ENCODE measurements around the gene STK16.

Gene STK16

GRCh38 chr2:219243291-219243761 lies 2.0 kb upstream of the STK16 start:
- Mint-ChIP-seq H3K4me3 (peak overlapping the region; percentile 83), H3K27me3 (no peaks in the 10 kb centered on the region), H3K4me1 (ENCODE audit: low read depth) (peaks cover 45% of the 10 kb centered on the region), H3K9me3 (no peaks in the 10 kb centered on the region), H3K27ac (peak overlapping the region; percentile 69), H3K36me3 (ENCODE audit: low read depth) (peaks cover 60% of the 10 kb centered on the region)
- intact Hi-C loops (cut with micrococcal nuclease) = no loop called here

GRCh38 chr2:219244789-219245147 lies 511 bp upstream of the STK16 start:
- H3K27me3 Mint-ChIP-seq = no peaks in the 10 kb centered on the region
- H3K9me3 Mint-ChIP-seq = no peaks in the 10 kb centered on the region
- H3K4me1 Mint-ChIP-seq (ENCODE audit: low read depth) = peaks cover 59% of the 10 kb centered on the region
- intact Hi-C loops (cut with micrococcal nuclease) = loop anchor here (1.0 to 2.0 kb wide), 2 partner anchors 16 to 38 kb away; partner anchors contain the start of genes ANKZF1, ATG9A and ZFAND2B
- peaks cover 60% of the 10 kb centered on the region for H3K36me3 Mint-ChIP-seq (ENCODE audit: low read depth)
- peak overlapping the region; percentile 85 for H3K4me3 Mint-ChIP-seq
- H3K27ac Mint-ChIP-seq = peak overlapping the region; percentile 90

GRCh38 chr2:219245899-219246230 lies 586 bp downstream of the STK16 start:
- Mint-ChIP-seq H3K27ac (peak overlapping the region; percentile 90), H3K4me3 (peak overlapping the region; percentile 85), H3K36me3 (ENCODE audit: low read depth) (peaks cover 60% of the 10 kb centered on the region), H3K27me3 (no peaks in the 10 kb centered on the region), H3K4me1 (ENCODE audit: low read depth) (peaks cover 70% of the 10 kb centered on the region), H3K9me3 (no peaks in the 10 kb centered on the region)
- intact Hi-C loops (cut with micrococcal nuclease) = loop anchor here (1.0 to 2.0 kb wide), 2 partner anchors 17 to 40 kb away; partner anchors contain the start of genes ANKZF1, ATG9A and ZFAND2B

- H3K9me3 Mint-ChIP-seq = no peaks in the 10 kb centered on the region
- peaks cover 77% of the 10 kb centered on the region for H3K4me1 Mint-ChIP-seq (ENCODE audit: low read depth)
- intact Hi-C loops (cut with micrococcal nuclease) = no loop called here
- H3K36me3 Mint-ChIP-seq (ENCODE audit: low read depth) = peaks cover 60% of the 10 kb centered on the region
- H3K27ac Mint-ChIP-seq = no peak overlapping the region
- H3K4me3 Mint-ChIP-seq = no peak overlapping the region
- no peaks in the 10 kb centered on the region for H3K27me3 Mint-ChIP-seq
Measured at GRCh38 chr2:219246559-219246958, 1.3 kb downstream of the STK16 start.

GRCh38 chr2:219247678-219248642 lies 2.7 kb downstream of the STK16 start:
- intact Hi-C loops (cut with micrococcal nuclease) = no loop called here
- Mint-ChIP-seq H3K4me3 (no peak overlapping the region), H3K4me1 (ENCODE audit: low read depth) (peaks cover 83% of the 10 kb centered on the region), H3K9me3 (no peaks in the 10 kb centered on the region), H3K36me3 (ENCODE audit: low read depth) (peaks cover 53% of the 10 kb centered on the region), H3K27me3 (no peaks in the 10 kb centered on the region), H3K27ac (peak overlapping the region; percentile 47)

- Mint-ChIP-seq H3K36me3 (ENCODE audit: low read depth) (peaks cover 59% of the 10 kb centered on the region), H3K27me3 (no peaks in the 10 kb centered on the region), H3K4me3 (peak overlapping the region; percentile 37), H3K9me3 (no peaks in the 10 kb centered on the region), H3K4me1 (ENCODE audit: low read depth) (peaks cover 81% of the 10 kb centered on the region), H3K27ac (peak overlapping the region; percentile 47)
- intact Hi-C loops (cut with micrococcal nuclease) = no loop called here
Measured at GRCh38 chr2:219248845-219249202, 3.5 kb downstream of the STK16 start.

GRCh38 chr2:219249203-219249980 lies 4.1 kb downstream of the STK16 start:
- H3K27me3 Mint-ChIP-seq = no peaks in the 10 kb centered on the region
- peak overlapping the region; percentile 37 for H3K4me3 Mint-ChIP-seq
- intact Hi-C loops (cut with micrococcal nuclease) = no loop called here
- peaks cover 80% of the 10 kb centered on the region for H3K4me1 Mint-ChIP-seq (ENCODE audit: low read depth)
- H3K9me3 Mint-ChIP-seq = no peaks in the 10 kb centered on the region
- peaks cover 59% of the 10 kb centered on the region for H3K36me3 Mint-ChIP-seq (ENCODE audit: low read depth)
- peak overlapping the region; percentile 47 for H3K27ac Mint-ChIP-seq

- intact Hi-C loops (cut with micrococcal nuclease) = loop anchor here (5.0 kb wide), 1 partner anchor 33 kb away; the partner anchor contains the start of gene ABCB6
- no peaks in the 10 kb centered on the region for H3K9me3 Mint-ChIP-seq
- peak overlapping the region; percentile 20 for H3K4me3 Mint-ChIP-seq
- peak overlapping the region; percentile 47 for H3K27ac Mint-ChIP-seq
- no peaks in the 10 kb centered on the region for H3K27me3 Mint-ChIP-seq
- H3K36me3 Mint-ChIP-seq (ENCODE audit: low read depth) = peaks cover 59% of the 10 kb centered on the region
- H3K4me1 Mint-ChIP-seq (ENCODE audit: low read depth) = peaks cover 80% of the 10 kb centered on the region
Measured at GRCh38 chr2:219250049-219250781, 4.9 kb downstream of the STK16 start.

GRCh38 chr2:219251656-219252055 lies 6.4 kb downstream of the STK16 start:
- Mint-ChIP-seq H3K27me3 (no peaks in the 10 kb centered on the region), H3K27ac (peak overlapping the region; percentile 47), H3K36me3 (ENCODE audit: low read depth) (peaks cover 57% of the 10 kb centered on the region), H3K4me3 (peak overlapping the region; percentile 86), H3K9me3 (no peaks in the 10 kb centered on the region), H3K4me1 (ENCODE audit: low read depth) (peaks cover 76% of the 10 kb centered on the region)
- intact Hi-C loops (cut with micrococcal nuclease) = loop anchor here (5.0 kb wide), 1 partner anchor 34 kb away; the partner anchor contains the start of gene ABCB6

GRCh38 chr2:219252084-219252483 lies 6.8 kb downstream of the STK16 start:
- H3K9me3 Mint-ChIP-seq = no peaks in the 10 kb centered on the region
- H3K4me1 Mint-ChIP-seq (ENCODE audit: low read depth) = peaks cover 72% of the 10 kb centered on the region
- peak overlapping the region; percentile 86 for H3K4me3 Mint-ChIP-seq
- H3K27me3 Mint-ChIP-seq = no peaks in the 10 kb centered on the region
- H3K36me3 Mint-ChIP-seq (ENCODE audit: low read depth) = peaks cover 52% of the 10 kb centered on the region
- H3K27ac Mint-ChIP-seq = peak overlapping the region; percentile 47
- intact Hi-C loops (cut with micrococcal nuclease) = loop anchor here (5.0 kb wide), 1 partner anchor 35 kb away; the partner anchor contains the start of gene ABCB6

GRCh38 chr2:219252570-219252899 lies 7.3 kb downstream of the STK16 start:
- Mint-ChIP-seq H3K4me1 (ENCODE audit: low read depth) (peaks cover 67% of the 10 kb centered on the region), H3K36me3 (ENCODE audit: low read depth) (peaks cover 48% of the 10 kb centered on the region), H3K9me3 (no peaks in the 10 kb centered on the region), H3K27ac (peak overlapping the region; percentile 47), H3K27me3 (no peaks in the 10 kb centered on the region), H3K4me3 (peak overlapping the region; percentile 86)
- intact Hi-C loops (cut with micrococcal nuclease) = loop anchor here (5.0 kb wide), 1 partner anchor 35 kb away; the partner anchor contains the start of gene ABCB6

GRCh38 chr2:219252900-219253752 lies 7.8 kb downstream of the STK16 start, which contains the start of gene TUBA4B:
TSS of gene TUBA4B (plus strand) at chr2:219253243. CDS start at chr2:219253408, 165 bp downstream.
- Mint-ChIP-seq H3K9me3 (no peaks in the 10 kb centered on the region), H3K4me1 (ENCODE audit: low read depth) (peaks cover 61% of the 10 kb centered on the region), H3K4me3 (peak within 1 kb of the TSS; percentile 86), H3K36me3 (ENCODE audit: low read depth) (peaks cover 42% of the 10 kb centered on the region), H3K27ac (peak within 1 kb of the TSS; percentile 47), H3K27me3 (no peaks in the 10 kb centered on the region)
- intact Hi-C loops (cut with micrococcal nuclease) = loop anchor here (5.0 kb wide), 1 partner anchor 36 kb away; the partner anchor contains the start of gene ABCB6
